Activated T-helper 1 cell treated with anti-CD3 and anti-CD28 coated beads, Interleukin-12 subunit alpha, Interleukin-12 subunit beta, Interleukin-2, Interleukin-4 antibody, amounts not matched to agents 30 ng/mL and 10 ng/mL and 1 ng/mL, durations not matched to agents 14 hours and 24 hours and 36 hours (primary cell): ENCODE data around the gene EFS. TPM values are rescaled to one million over a fixed set of nuclear protein-coding genes. Genes with fewer than 3 reads are reported as not detected.
"Not testable (repeated sequence)": the region's sequence is repeated elsewhere in the genome, so short reads cannot be mapped to it uniquely, and the experiment has no call there.

Experiments used
- DNase-seq: peaks from one replicate; pipeline ENCODE4 v3.0.0; 2021; ENCODE audit warnings: low spot score
- H3K27ac Mint-ChIP-seq: one replicate; pipeline ENCODE4 v1.8.0; 2021; ENCODE audit warnings: mild to moderate bottlenecking, mixed read lengths
- H3K27me3 Mint-ChIP-seq: one replicate; pipeline ENCODE4 v1.8.0; 2022; ENCODE audit warnings: mild to moderate bottlenecking, moderate library complexity, mixed read lengths; ENCODE audit not compliant: insufficient read depth
- H3K36me3 Mint-ChIP-seq: one replicate; pipeline ENCODE4 v1.8.0; 2021; ENCODE audit warnings: low read depth, mixed read lengths
- H3K4me1 Mint-ChIP-seq: one replicate; pipeline ENCODE4 v1.8.0; 2021; ENCODE audit warnings: low read depth, mixed read lengths
- H3K4me3 Mint-ChIP-seq: one replicate; pipeline ENCODE4 v1.8.0; 2021; ENCODE audit warnings: mild to moderate bottlenecking, moderate library complexity, mixed read lengths
- H3K9me3 Mint-ChIP-seq: one replicate; pipeline ENCODE4 v1.8.0; 2021; ENCODE audit warnings: mixed read lengths
- intact Hi-C: fragments of 100-400 bp; cut with micrococcal nuclease; formaldehyde crosslinking; loops from one replicate; pipeline ENCODE4 v1.15.1; 2024
- total RNA-seq: library from RNA; stranded (reverse); gene quantifications from 2 replicates; pipeline ENCODE4 v1.2.3, GENCODE V29; 2022

The EFS gene
- total RNA-seq, 1 donor from 2014 or later: not detected

GRCh38 chr14:23405096-23405495 is 40.1 kb upstream of the EFS start:
- Mint-ChIP-seq H3K27me3 (peaks cover 3% of the 10 kb centered on the region), H3K9me3 (no peaks in the 10 kb centered on the region), H3K36me3 (no peaks in the 10 kb centered on the region), H3K4me3 (no peak overlapping the region), H3K4me1 (peaks cover 10% of the 10 kb centered on the region), H3K27ac (no peak overlapping the region)
- no peak for DNase-seq
- intact Hi-C loops: no loop called here

- peaks cover 8% of the 10 kb centered on the region for H3K4me1 Mint-ChIP-seq
- no peaks in the 10 kb centered on the region for H3K36me3 Mint-ChIP-seq
- no peak overlapping the region for H3K4me3 Mint-ChIP-seq
- intact Hi-C loops: no loop called here
- no peaks in the 10 kb centered on the region for H3K9me3 Mint-ChIP-seq
- no peak for DNase-seq
- H3K27ac Mint-ChIP-seq: no peak overlapping the region
- peaks cover 3% of the 10 kb centered on the region for H3K27me3 Mint-ChIP-seq
Observed at GRCh38 chr14:23404331-23404900, 39.4 kb upstream of the EFS start.

GRCh38 chr14:23403908-23404307 is 38.9 kb upstream of the EFS start:
- no peak overlapping the region for H3K4me3 Mint-ChIP-seq
- intact Hi-C loops: no loop called here

GRCh38 chr14:23403139-23403438 is 38.1 kb upstream of the EFS start:
- DNase-seq: no peak
- H3K4me3 Mint-ChIP-seq: no peak overlapping the region
- no peaks in the 10 kb centered on the region for H3K36me3 Mint-ChIP-seq
- H3K27me3 Mint-ChIP-seq: peaks cover 3% of the 10 kb centered on the region
- H3K27ac Mint-ChIP-seq: no peak overlapping the region
- no peaks in the 10 kb centered on the region for H3K9me3 Mint-ChIP-seq
- intact Hi-C loops: no loop called here
- no peaks in the 10 kb centered on the region for H3K4me1 Mint-ChIP-seq

More at GRCh38 chr14:23403908-23404307, 38.9 kb upstream of the EFS start:
- H3K27me3 Mint-ChIP-seq: peaks cover 3% of the 10 kb centered on the region
- DNase-seq: no peak
- no peaks in the 10 kb centered on the region for H3K36me3 Mint-ChIP-seq
- peaks cover 3% of the 10 kb centered on the region for H3K4me1 Mint-ChIP-seq
- no peaks in the 10 kb centered on the region for H3K9me3 Mint-ChIP-seq
- H3K27ac Mint-ChIP-seq: no peak overlapping the region

GRCh38 chr14:23402296-23403138 is 37.5 kb upstream of the EFS start:
- Mint-ChIP-seq H3K4me1 (no peaks in the 10 kb centered on the region), H3K4me3 (no peak overlapping the region), H3K27me3 (peaks cover 3% of the 10 kb centered on the region), H3K27ac (no peak overlapping the region), H3K9me3 (no peaks in the 10 kb centered on the region), H3K36me3 (no peaks in the 10 kb centered on the region)
- intact Hi-C loops: no loop called here
- DNase-seq: no peak

- no peak overlapping the region for H3K27ac Mint-ChIP-seq
- no peaks in the 10 kb centered on the region for H3K36me3 Mint-ChIP-seq
- intact Hi-C loops: no loop called here
- H3K4me1 Mint-ChIP-seq: no peaks in the 10 kb centered on the region
- no peak overlapping the region for H3K4me3 Mint-ChIP-seq
- peaks cover under 1% of the 10 kb centered on the region for H3K27me3 Mint-ChIP-seq
- H3K9me3 Mint-ChIP-seq: no peaks in the 10 kb centered on the region
- no peak for DNase-seq
Observed at GRCh38 chr14:23401291-23401690, 36.3 kb upstream of the EFS start.

- H3K9me3 Mint-ChIP-seq, H3K4me3 Mint-ChIP-seq: not testable (repeated sequence)
Observed at GRCh38 chr14:23400496-23401149, 35.7 kb upstream of the EFS start.

GRCh38 chr14:23399591-23399990 is 34.6 kb upstream of the EFS start:
- H3K36me3 Mint-ChIP-seq: no peaks in the 10 kb centered on the region
- H3K4me3 Mint-ChIP-seq: no peak overlapping the region
- H3K27ac Mint-ChIP-seq: no peak overlapping the region
- no peak for DNase-seq
- no peaks in the 10 kb centered on the region for H3K27me3 Mint-ChIP-seq
- no peaks in the 10 kb centered on the region for H3K4me1 Mint-ChIP-seq
- intact Hi-C loops: no loop called here
- H3K9me3 Mint-ChIP-seq: no peaks in the 10 kb centered on the region

More at GRCh38 chr14:23400496-23401149, 35.7 kb upstream of the EFS start:
- H3K36me3 Mint-ChIP-seq, intact Hi-C loops, H3K4me1 Mint-ChIP-seq, DNase-seq, H3K27ac Mint-ChIP-seq, H3K27me3 Mint-ChIP-seq: not testable (repeated sequence)

- H3K27me3 Mint-ChIP-seq: no peaks in the 10 kb centered on the region
- no peaks in the 10 kb centered on the region for H3K9me3 Mint-ChIP-seq
- H3K36me3 Mint-ChIP-seq: no peaks in the 10 kb centered on the region
- DNase-seq: no peak
- no peak overlapping the region for H3K4me3 Mint-ChIP-seq
- H3K27ac Mint-ChIP-seq: no peak overlapping the region
- intact Hi-C loops: no loop called here
- H3K4me1 Mint-ChIP-seq: no peaks in the 10 kb centered on the region
Observed at GRCh38 chr14:23399136-23399535, 34.2 kb upstream of the EFS start.

- no peaks in the 10 kb centered on the region for H3K4me1 Mint-ChIP-seq
- H3K9me3 Mint-ChIP-seq: no peaks in the 10 kb centered on the region
- no peak overlapping the region for H3K27ac Mint-ChIP-seq
- H3K4me3 Mint-ChIP-seq: no peak overlapping the region
- intact Hi-C loops: no loop called here
- H3K27me3 Mint-ChIP-seq: no peaks in the 10 kb centered on the region
- DNase-seq: no peak
- no peaks in the 10 kb centered on the region for H3K36me3 Mint-ChIP-seq
Observed at GRCh38 chr14:23398348-23398747, 33.4 kb upstream of the EFS start.

GRCh38 chr14:23396781-23397407 is 31.9 kb upstream of the EFS start:
- H3K9me3 Mint-ChIP-seq: no peaks in the 10 kb centered on the region
- H3K27ac Mint-ChIP-seq: no peak overlapping the region
- DNase-seq: no peak
- H3K27me3 Mint-ChIP-seq: peaks cover 7% of the 10 kb centered on the region
- H3K4me3 Mint-ChIP-seq: no peak overlapping the region
- no peaks in the 10 kb centered on the region for H3K4me1 Mint-ChIP-seq
- intact Hi-C loops: no loop called here
- no peaks in the 10 kb centered on the region for H3K36me3 Mint-ChIP-seq

- intact Hi-C loops: no loop called here
- no peaks in the 10 kb centered on the region for H3K4me1 Mint-ChIP-seq
- peaks cover 7% of the 10 kb centered on the region for H3K27me3 Mint-ChIP-seq
- no peaks in the 10 kb centered on the region for H3K9me3 Mint-ChIP-seq
- DNase-seq: no peak
- no peaks in the 10 kb centered on the region for H3K36me3 Mint-ChIP-seq
- no peak overlapping the region for H3K27ac Mint-ChIP-seq
- no peak overlapping the region for H3K4me3 Mint-ChIP-seq
Observed at GRCh38 chr14:23396126-23396525, 31.2 kb upstream of the EFS start.

GRCh38 chr14:23392613-23393012 is 27.6 kb upstream of the EFS start:
- H3K4me1 Mint-ChIP-seq: no peaks in the 10 kb centered on the region
- no peaks in the 10 kb centered on the region for H3K36me3 Mint-ChIP-seq
- H3K9me3 Mint-ChIP-seq: no peaks in the 10 kb centered on the region
- no peak overlapping the region for H3K27ac Mint-ChIP-seq
- no peak overlapping the region for H3K4me3 Mint-ChIP-seq
- intact Hi-C loops: no loop called here
- peaks cover 7% of the 10 kb centered on the region for H3K27me3 Mint-ChIP-seq
- no peak for DNase-seq
